ENCODE data around the gene CRIM1.
"Not testable (repeated sequence)": the region's sequence is repeated elsewhere in the genome, so short reads cannot be mapped to it uniquely, and the experiment has no call there.

CRIM1 gene

GRCh38 chr2:36351291-36351690 is 4.3 kb upstream of the CRIM1 start:
- no peak for DNase-seq (ENCODE audit: extremely low read depth in 1 of 2, low read depth in 1 of 2)

- no peak for DNase-seq (ENCODE audit: extremely low read depth in 1 of 2, low read depth in 1 of 2)
Observed at GRCh38 chr2:36351736-36352349, 3.7 kb upstream of the CRIM1 start.

GRCh38 chr2:36352701-36353100 is 2.9 kb upstream of the CRIM1 start:
- DNase-seq (ENCODE audit: extremely low read depth in 1 of 2, low read depth in 1 of 2), result no peak

- no peak for DNase-seq (ENCODE audit: extremely low read depth in 1 of 2, low read depth in 1 of 2)
Observed at GRCh38 chr2:36354811-36355150, 797 bp upstream of the CRIM1 start.

GRCh38 chr2:36355890-36356297 is 316 bp downstream of the CRIM1 start:
- no peak for DNase-seq (ENCODE audit: extremely low read depth in 1 of 2, low read depth in 1 of 2)

- peak; percentile 15 to 29 for DNase-seq (ENCODE audit: extremely low read depth in 1 of 2, low read depth in 1 of 2)
Observed at GRCh38 chr2:36356298-36356989, 866 bp downstream of the CRIM1 start.

- DNase-seq (ENCODE audit: extremely low read depth in 1 of 2, low read depth in 1 of 2), result peak; percentile 21 to 37
Observed at GRCh38 chr2:36356990-36357846, 1.6 kb downstream of the CRIM1 start.

GRCh38 chr2:36357847-36358659 is 2.5 kb downstream of the CRIM1 start:
- DNase-seq (ENCODE audit: extremely low read depth in 1 of 2, low read depth in 1 of 2), result no peak

- no peak for DNase-seq (ENCODE audit: extremely low read depth in 1 of 2, low read depth in 1 of 2)
Observed at GRCh38 chr2:36359067-36359466, 3.5 kb downstream of the CRIM1 start.

- DNase-seq (ENCODE audit: extremely low read depth in 1 of 2, low read depth in 1 of 2), result no peak
Observed at GRCh38 chr2:36360063-36360462, 4.5 kb downstream of the CRIM1 start.

- no peak for DNase-seq (ENCODE audit: extremely low read depth in 1 of 2, low read depth in 1 of 2)
Observed at GRCh38 chr2:36360834-36361233, 5.3 kb downstream of the CRIM1 start.

GRCh38 chr2:36361396-36361795 is 5.8 kb downstream of the CRIM1 start:
- no peak for DNase-seq (ENCODE audit: extremely low read depth in 1 of 2, low read depth in 1 of 2)

- no peak for DNase-seq (ENCODE audit: extremely low read depth in 1 of 2, low read depth in 1 of 2)
Observed at GRCh38 chr2:36362291-36362690, 6.7 kb downstream of the CRIM1 start.

GRCh38 chr2:36363085-36363484 is 7.5 kb downstream of the CRIM1 start:
- not testable (repeated sequence) for DNase-seq (ENCODE audit: extremely low read depth in 1 of 2, low read depth in 1 of 2)

- DNase-seq (ENCODE audit: extremely low read depth in 1 of 2, low read depth in 1 of 2), result no peak
Observed at GRCh38 chr2:36366491-36367120, 11.0 kb downstream of the CRIM1 start.

- no peak for DNase-seq (ENCODE audit: extremely low read depth in 1 of 2, low read depth in 1 of 2)
Observed at GRCh38 chr2:36367486-36367885, 11.9 kb downstream of the CRIM1 start.

- no peak for DNase-seq (ENCODE audit: extremely low read depth in 1 of 2, low read depth in 1 of 2)
Observed at GRCh38 chr2:36367895-36368353, 12.3 kb downstream of the CRIM1 start.

- no peak for DNase-seq (ENCODE audit: extremely low read depth in 1 of 2, low read depth in 1 of 2)
Observed at GRCh38 chr2:36368438-36368837, 12.9 kb downstream of the CRIM1 start.

- DNase-seq (ENCODE audit: extremely low read depth in 1 of 2, low read depth in 1 of 2), result no peak
Observed at GRCh38 chr2:36369163-36369562, 13.6 kb downstream of the CRIM1 start.

GRCh38 chr2:36369716-36370115 is 14.1 kb downstream of the CRIM1 start:
- no peak for DNase-seq (ENCODE audit: extremely low read depth in 1 of 2, low read depth in 1 of 2)

Data from stimulated activated CD8-positive, alpha-beta memory T cell treated with anti-CD3 and anti-CD28 coated beads, Interleukin-7, amount 100 ng/mL, for 48 hours (primary cell).